Upper lobe of left lung (tissue), 6 donors: ENCODE measurements around the gene SPDYE6. TPM values are rescaled to one million over a fixed set of nuclear protein-coding genes. Genes with fewer than 3 reads are reported as not detected.

Experiments used
- ATAC-seq, 2 donors: fragments of 200-7000 bp; cut with Tn5 transposase; one replicate each; pipeline ENCODE4 v1.9.1; 2022; ENCODE audit warnings: mild to moderate bottlenecking in 2 of 2, moderate library complexity in 2 of 2; ENCODE audit not compliant: low FRiP score in 2 of 2
- DNase-seq, 2 donors: peaks; one replicate each; pipeline ENCODE4 v3.0.0-alpha.2; 2019 to 2020
- H3K27ac ChIP-seq, 4 donors: fragments of 200-600 bp; sonication (generic); one replicate each; pipeline ENCODE4 v1.5.1; 2016 to 2019
- H3K27me3 ChIP-seq, 4 donors: fragments of 200-600 bp; sonication (generic); one replicate each; pipeline ENCODE4 v1.5.1; 2017 to 2019
- H3K36me3 ChIP-seq, 4 donors: fragments of 200-600 bp; sonication (generic); one replicate each; pipeline ENCODE4 v1.5.1; 2016 to 2019
- H3K4me1 ChIP-seq, 4 donors: fragments of 200-600 bp; sonication (generic); one replicate each; pipeline ENCODE4 v1.5.1; 2018 to 2019
- H3K4me3 ChIP-seq, 4 donors: fragments of 200-600 bp; sonication (generic); one replicate each; pipeline ENCODE4 v1.5.1; 2017 to 2019; ENCODE audit warnings: mild to moderate bottlenecking in 2 of 4, moderate library complexity in 1 of 4
- H3K9me3 ChIP-seq, 4 donors: fragments of 200-600 bp; sonication (generic); one replicate each; pipeline ENCODE4 v1.5.1; 2018 to 2019
- EP300 ChIP-seq, 4 donors: sonication (generic); formaldehyde crosslinking; IDR thresholded peaks; one replicate each; pipeline ENCODE4 v1.5.1; 2017; ENCODE audit warnings: antibody characterized with exemption in 4 of 4, control low read depth in 2 of 4
- POLR2A ChIP-seq, 4 donors: fragments of 450-650 bp; IDR thresholded peaks; one replicate each; pipeline ENCODE4 v1.5.1; 2016 to 2017; ENCODE audit warnings: antibody characterized with exemption in 4 of 4, mild to moderate bottlenecking in 2 of 4
- POLR2AphosphoS5 ChIP-seq, 2 donors: sonication (generic); formaldehyde crosslinking; IDR thresholded peaks; one replicate each; pipeline ENCODE4 v1.5.1; 2017; ENCODE audit warnings: antibody characterized with exemption in 2 of 2
- WGBS, 2 donors: methylation state at CpG; one replicate each; pipeline ENCODE4 v1.1.5; 2017 to 2018; 5-methylcytosine and 5-hydroxymethylcytosine counted together
- small RNA-seq, 4 donors: library from RNA; depleted of rRNA; stranded (forward); fragments of <200 nt; gene quantifications; one replicate each; pipeline ENCODE3, GENCODE V24; 2016
- total RNA-seq, 6 donors: library from RNA; depleted of rRNA in 4 of 6; stranded (reverse); fragments of >200 nt in 4 of 6; gene quantifications; one replicate each; pipeline versions ENCODE4 v1.1.0 to v1.2.1, GENCODE V29; 2016 to 2021
- TF ChIP-seq, protein P1 (sequence below), 6 experiments: fragments of 450-650 bp in 4 of 6; fragments of 200-600 bp in 2 of 6; sonication (generic) in 2 of 6; IDR thresholded peaks; one replicate each; pipeline ENCODE4 v1.5.1; 2016 to 2019; ENCODE audit warnings: antibody characterized with exemption in 6 of 6
- donor health status: DM: no; HTN: no; CAD: no; lungs with moderate emphysema.
- donor health status: DM: no; HTN: yes; CAD: no; lungs with severe emphysema.

The SPDYE6 gene
- total RNA-seq, 6 donors from 2014 or later = not detected

DNA sequence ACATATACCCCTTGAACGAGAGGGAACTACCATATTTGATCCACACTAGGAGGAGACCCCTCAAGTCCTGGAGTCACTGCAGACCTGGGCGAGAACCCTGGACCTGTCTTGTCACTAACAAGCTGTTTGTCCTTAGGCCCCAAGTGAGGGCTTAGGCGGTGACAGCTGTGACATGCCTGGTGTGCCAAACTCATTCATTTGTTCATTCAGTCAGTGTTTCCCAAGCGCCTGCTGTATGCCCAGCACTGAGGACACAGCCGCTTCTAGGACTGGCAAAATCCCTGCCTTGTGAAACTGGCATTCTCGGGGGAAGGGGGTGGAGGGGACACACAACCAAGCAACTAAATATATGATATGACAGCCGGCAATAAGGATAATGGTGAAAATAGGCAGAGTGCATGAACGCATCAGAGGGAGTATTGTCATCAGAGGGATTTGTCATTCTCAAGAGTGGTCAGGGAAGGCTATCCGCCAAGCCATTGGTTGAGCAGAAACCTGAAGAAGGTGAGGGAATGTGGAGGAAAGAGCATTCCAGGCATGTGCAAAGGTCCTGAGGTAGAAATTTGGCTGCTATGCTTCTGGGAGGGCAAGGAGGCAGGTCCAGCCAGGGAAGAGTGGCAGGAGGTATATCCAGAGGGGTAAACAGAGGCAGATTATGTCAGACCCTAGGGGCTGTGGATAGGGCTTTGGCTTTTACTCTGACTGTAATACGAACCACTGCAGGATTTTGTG lies 58.6 kb downstream of the SPDYE6 start:
- Histone ChIP-seq H3K4me3 (no peak overlapping the region), H3K9me3 (no peaks in the 10 kb centered on the region), H3K27me3 (no peaks in the 10 kb centered on the region), H3K27ac (no peak overlapping the region), H3K4me1 (peaks cover 0 to 3% (median 0%) of the 10 kb centered on the region in 4 donors), H3K36me3 (no peaks in the 10 kb centered on the region)
- 93 to 96% methylated on average over 10 of the region's 10 CpGs for WGBS, 2 donors
- TF ChIP-seq, protein P1, sequence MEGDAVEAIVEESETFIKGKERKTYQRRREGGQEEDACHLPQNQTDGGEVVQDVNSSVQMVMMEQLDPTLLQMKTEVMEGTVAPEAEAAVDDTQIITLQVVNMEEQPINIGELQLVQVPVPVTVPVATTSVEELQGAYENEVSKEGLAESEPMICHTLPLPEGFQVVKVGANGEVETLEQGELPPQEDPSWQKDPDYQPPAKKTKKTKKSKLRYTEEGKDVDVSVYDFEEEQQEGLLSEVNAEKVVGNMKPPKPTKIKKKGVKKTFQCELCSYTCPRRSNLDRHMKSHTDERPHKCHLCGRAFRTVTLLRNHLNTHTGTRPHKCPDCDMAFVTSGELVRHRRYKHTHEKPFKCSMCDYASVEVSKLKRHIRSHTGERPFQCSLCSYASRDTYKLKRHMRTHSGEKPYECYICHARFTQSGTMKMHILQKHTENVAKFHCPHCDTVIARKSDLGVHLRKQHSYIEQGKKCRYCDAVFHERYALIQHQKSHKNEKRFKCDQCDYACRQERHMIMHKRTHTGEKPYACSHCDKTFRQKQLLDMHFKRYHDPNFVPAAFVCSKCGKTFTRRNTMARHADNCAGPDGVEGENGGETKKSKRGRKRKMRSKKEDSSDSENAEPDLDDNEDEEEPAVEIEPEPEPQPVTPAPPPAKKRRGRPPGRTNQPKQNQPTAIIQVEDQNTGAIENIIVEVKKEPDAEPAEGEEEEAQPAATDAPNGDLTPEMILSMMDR (IDR thresholded peaks at IDR 0.05) = no peak
- TF ChIP-seq POLR2AphosphoS5 (IDR thresholded peaks at IDR 0.05) = no peak
- no peak for DNase-seq
- ATAC-seq = no peak

DNA sequence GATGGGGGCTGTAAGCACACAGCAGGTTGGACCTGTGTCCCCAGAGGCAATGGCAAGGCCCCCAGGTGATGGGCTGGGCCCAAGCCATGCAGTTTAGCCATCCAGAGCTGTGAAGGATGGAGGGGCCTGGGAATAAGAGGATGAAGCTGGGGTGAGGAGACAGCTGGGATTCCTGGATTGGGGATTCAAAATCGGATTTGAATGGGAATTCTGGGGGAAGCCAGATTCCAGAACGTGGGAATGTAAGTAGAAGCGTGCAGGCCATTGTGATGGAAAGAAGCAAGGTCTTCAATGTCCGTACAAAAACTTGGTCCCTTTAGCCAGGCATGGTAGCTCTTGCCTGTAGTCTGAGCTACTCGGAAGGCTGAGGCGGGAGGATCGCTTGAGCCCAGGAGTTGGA lies 59.7 kb downstream of the SPDYE6 start:
- TF ChIP-seq POLR2AphosphoS5 (IDR thresholded peaks at IDR 0.05) (no peak), EP300 (IDR thresholded peaks at IDR 0.05) (no peak), POLR2A (IDR thresholded peaks at IDR 0.05) (no peak)
- TF ChIP-seq, protein P1 (IDR thresholded peaks at IDR 0.05) = no peak
- no peaks in the 10 kb centered on the region for H3K36me3 ChIP-seq
- peaks cover 0 to 3% (median 0%) of the 10 kb centered on the region in 4 donors for H3K4me1 ChIP-seq
- no peak overlapping the region for H3K4me3 ChIP-seq
- no peaks in the 10 kb centered on the region for H3K9me3 ChIP-seq
- H3K27me3 ChIP-seq = no peaks in the 10 kb centered on the region
- 93% methylated on average over 7 of the region's 7 CpGs for WGBS, 2 donors
- DNase-seq (no peak), ATAC-seq (no peak)
- no peak overlapping the region for H3K27ac ChIP-seq

DNA sequence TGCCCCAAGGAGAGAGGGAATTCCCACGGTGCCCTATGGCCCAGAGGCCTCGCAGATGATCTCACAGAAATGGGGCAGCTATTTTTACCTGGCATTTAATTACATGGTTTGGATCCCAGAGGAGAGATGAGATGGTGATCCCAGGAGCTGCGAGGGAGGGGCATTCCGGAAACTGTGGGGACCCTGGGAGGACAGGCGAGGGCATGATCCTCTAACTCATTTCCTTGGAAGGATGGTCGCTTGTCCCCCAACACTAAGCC lies 60.1 kb downstream of the SPDYE6 start:
- no peaks in the 10 kb centered on the region for H3K36me3 ChIP-seq
- no peaks in the 10 kb centered on the region for H3K9me3 ChIP-seq
- H3K4me1 ChIP-seq = peaks cover 0 to 3% (median 0%) of the 10 kb centered on the region in 4 donors
- ATAC-seq (no peak), DNase-seq (no peak)
- 85 to 91% methylated on average over 6 of the region's 6 CpGs for WGBS, 2 donors
- TF ChIP-seq POLR2AphosphoS5 (IDR thresholded peaks at IDR 0.05) (no peak), POLR2A (IDR thresholded peaks at IDR 0.05) (no peak), EP300 (IDR thresholded peaks at IDR 0.05) (no peak)
- TF ChIP-seq, protein P1 (IDR thresholded peaks at IDR 0.05) = no peak
- no peak overlapping the region for H3K4me3 ChIP-seq
- H3K27ac ChIP-seq = no peak overlapping the region
- no peaks in the 10 kb centered on the region for H3K27me3 ChIP-seq

Small RNA genes lying within 50 kb of the gene (small RNA-seq; reads per million reads assigned to genes)
- 0 reads per million in 4 donors for gene AC091390.4
- 0 reads per million in 4 donors for gene MIR548O
- 0 reads per million in 4 donors for gene RF00019

Other genes starting within 250 kb of the SPDYE6 start
- 10 to 100 TPM in 2 of 6 donors, 1 to 10 TPM in 4; 6.3 to 16.4 (median 9.0) TPM for gene SH2B2, start 69.6 kb downstream of the SPDYE6 start, total RNA-seq
- 10 to 100 TPM; 17.8 to 80.7 (median 23.0) TPM for gene PRKRIP1, start 39.9 kb upstream of the SPDYE6 start, total RNA-seq
- 10 to 100 TPM in 5 of 6 donors, 1 to 10 TPM in 1; 9.4 to 35.2 (median 30.5) TPM for gene ORAI2, start 77.1 kb upstream of the SPDYE6 start, total RNA-seq
- 10 to 100 TPM; 10.4 to 34.2 (median 18.2) TPM for gene ALKBH4, start 108.4 kb upstream of the SPDYE6 start, total RNA-seq
- 10 to 100 TPM; 13.2 to 33.8 (median 31.6) TPM for gene LRWD1, start 108.5 kb upstream of the SPDYE6 start, total RNA-seq
- gene POLR2J, start 122.5 kb upstream of the SPDYE6 start, total RNA-seq = 10 to 100 TPM; 15.2 to 37.1 (median 26.6) TPM
- gene RASA4B, start 161.3 kb upstream of the SPDYE6 start, total RNA-seq = 10 to 100 TPM in 4 of 6 donors, 1 to 10 TPM in 2; 4.8 to 31.6 (median 22.3) TPM
- gene UPK3BL2, start 187.3 kb upstream of the SPDYE6 start, total RNA-seq = 10 to 100 TPM in 4 of 6 donors, 1 to 10 TPM in 2; 3.0 to 30.4 (median 16.6) TPM
- gene SPDYE2, start 194.8 kb upstream of the SPDYE6 start, total RNA-seq = 1 to 10 TPM in 1 of 6 donors, under 1 TPM in 1, not detected in 4; 0.23 to 1.1 TPM
- 100 to 1,000 TPM in 1 of 6 donors, 10 to 100 TPM in 5; 17.2 to 147 (median 32.8) TPM for gene POLR2J3, start 216.1 kb upstream of the SPDYE6 start, total RNA-seq